Immature natural killer cell (primary cell): Measurements from ENCODE around the gene ZFR2. TPM values are rescaled to one million over a fixed set of nuclear protein-coding genes. Genes with fewer than 3 reads are reported as not detected.
"Not testable (repeated sequence)": the region's sequence is repeated elsewhere in the genome, so short reads cannot be mapped to it uniquely, and the experiment has no call there.

ENCODE experiments used
- DNase-seq, 3 donors: peaks; one replicate each; pipeline ENCODE4 v3.0.0; 2022; ENCODE audit warnings: mixed read lengths in 1 of 3
- H3K27ac Mint-ChIP-seq, 6 donors: one replicate each; pipeline ENCODE4 v1.8.0; 2020; ENCODE audit warnings: mixed read lengths in 6 of 6, mild to moderate bottlenecking in 5 of 6, inconsistent platforms in 4 of 6, moderate library complexity in 3 of 6
- H3K27me3 Mint-ChIP-seq, 3 donors: one replicate each; pipeline ENCODE4 v1.8.0; 2020 to 2021; ENCODE audit warnings: low read depth in 3 of 3, mild to moderate bottlenecking in 3 of 3, mixed read lengths in 3 of 3, moderate library complexity in 3 of 3, inconsistent platforms in 1 of 3
- H3K36me3 Mint-ChIP-seq, 3 donors: one replicate each; pipeline ENCODE4 v1.8.0; 2020; ENCODE audit warnings: mixed read lengths in 3 of 3, inconsistent platforms in 2 of 3, mild to moderate bottlenecking in 2 of 3
- H3K4me1 Mint-ChIP-seq, 2 donors: one replicate each; pipeline ENCODE4 v1.8.0; 2020; ENCODE audit warnings: inconsistent platforms in 2 of 2, mild to moderate bottlenecking in 2 of 2, mixed read lengths in 2 of 2, moderate library complexity in 1 of 2
- H3K4me3 Mint-ChIP-seq, 5 donors: one replicate each; pipeline ENCODE4 v1.8.0; 2020; ENCODE audit warnings: mild to moderate bottlenecking in 5 of 5, mixed read lengths in 5 of 5, inconsistent platforms in 3 of 5, moderate library complexity in 3 of 5
- H3K9me3 Mint-ChIP-seq, 6 donors: one replicate each; pipeline ENCODE4 v1.8.0; 2020; ENCODE audit warnings: mild to moderate bottlenecking in 6 of 6, mixed read lengths in 6 of 6, inconsistent platforms in 4 of 6, moderate library complexity in 3 of 6
- polyA plus RNA-seq, 3 donors: library from polyadenylated mRNA; unstranded; fragments of 300-500 nt; fragmentation: Illumina TruSeq; gene quantifications; one replicate each; pipeline ENCODE4 v1.2.3, GENCODE V29; 2021

Gene ZFR2
- polyA plus RNA-seq, 3 donors from 2014 or later, result 2.1 to 5.4 (median 3.1) TPM

DNA sequence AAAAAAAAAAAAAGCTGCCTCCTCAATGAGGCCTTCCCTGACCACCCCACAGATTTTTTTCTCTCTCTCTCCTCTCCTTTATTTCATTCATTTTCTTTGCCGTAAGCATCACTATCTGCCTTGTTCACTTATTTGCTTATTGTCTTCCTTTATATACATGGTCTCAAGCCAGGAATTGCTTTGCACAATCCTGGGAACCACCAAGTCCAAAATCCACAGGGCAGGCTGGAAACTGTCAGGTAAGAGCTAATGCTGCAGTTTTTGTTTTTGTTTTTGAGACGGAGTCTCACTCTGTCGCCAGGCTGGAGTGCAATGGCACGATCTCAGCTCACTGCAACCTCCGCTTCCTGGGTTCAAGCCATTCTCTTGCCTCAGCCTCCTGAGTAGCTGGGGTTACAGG lies 26.1 kb upstream of the ZFR2 start:
- peaks cover 13% of the 10 kb centered on the region in 2 donors for H3K4me1 Mint-ChIP-seq
- H3K9me3 Mint-ChIP-seq, H3K4me3 Mint-ChIP-seq, DNase-seq, H3K27me3 Mint-ChIP-seq, H3K36me3 Mint-ChIP-seq: not testable (repeated sequence)
- H3K27ac Mint-ChIP-seq, result peak overlapping the region in 1 of 6 donors; percentile 73

DNA sequence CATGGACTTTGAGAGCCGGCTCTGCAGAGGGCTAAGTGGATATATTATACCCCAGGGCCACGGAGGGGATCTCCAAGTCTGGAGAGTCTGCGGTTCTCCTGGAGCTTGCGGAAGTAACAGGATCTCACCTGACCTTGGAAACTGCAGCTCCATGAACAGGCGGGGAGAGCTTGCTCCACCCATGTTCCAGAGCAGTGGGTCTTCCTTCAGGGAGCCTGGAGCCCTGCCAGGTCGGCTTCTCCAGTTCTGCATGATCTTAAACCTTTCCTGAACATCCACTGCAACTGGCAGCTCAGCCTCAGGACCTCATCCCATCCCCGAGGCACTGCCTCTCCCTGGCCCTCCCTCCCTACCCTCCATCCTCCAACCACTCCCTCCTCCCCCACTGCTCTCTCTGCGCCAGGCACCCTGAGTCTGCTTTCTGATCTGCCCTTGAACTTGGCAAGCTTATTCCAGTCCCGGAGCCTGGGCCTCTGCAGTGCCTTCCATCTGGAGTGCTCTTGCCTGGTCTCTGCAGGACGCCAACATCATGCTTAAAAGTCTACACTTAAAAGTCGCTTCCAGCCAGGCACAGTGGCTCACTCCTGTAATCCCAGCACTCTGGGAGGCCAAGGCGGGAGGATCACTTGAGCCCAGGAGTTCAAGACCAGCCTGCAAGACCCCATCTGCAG lies 24.8 kb upstream of the ZFR2 start:
- no peak for DNase-seq
- Mint-ChIP-seq H3K36me3 (no peaks in the 10 kb centered on the region), H3K4me3 (no peak overlapping the region), H3K27ac (no peak overlapping the region), H3K27me3 (peaks cover 0 to 6% (median 3%) of the 10 kb centered on the region in 3 donors), H3K4me1 (peaks cover 8 to 11% of the 10 kb centered on the region in 2 donors), H3K9me3 (no peaks in the 10 kb centered on the region)

DNA sequence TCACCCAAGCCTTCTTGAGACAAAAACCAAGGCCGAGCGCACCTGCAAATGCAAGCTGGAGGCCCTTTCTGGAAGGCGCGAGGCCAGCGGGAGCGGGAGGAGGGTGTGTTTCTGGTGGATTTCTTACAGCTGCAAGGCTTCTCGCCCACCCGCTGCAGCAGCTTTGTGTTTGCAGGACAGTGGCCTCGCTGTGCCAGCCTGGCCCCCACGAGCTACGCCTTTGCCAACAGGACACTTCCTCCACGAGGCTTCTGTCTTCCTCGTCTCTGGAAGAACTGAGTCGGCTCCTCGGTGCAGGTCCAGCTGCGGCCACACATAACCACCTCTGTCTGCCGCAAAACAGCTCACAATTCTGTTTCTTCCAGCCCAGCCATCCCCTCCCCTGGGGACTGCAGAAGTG lies 21.8 kb upstream of the ZFR2 start:
- no peak for DNase-seq
- peaks cover 0 to 2% (median 0%) of the 10 kb centered on the region in 3 donors for H3K27me3 Mint-ChIP-seq
- no peak overlapping the region for H3K4me3 Mint-ChIP-seq
- no peak overlapping the region for H3K27ac Mint-ChIP-seq
- H3K4me1 Mint-ChIP-seq, result no peaks in the 10 kb centered on the region
- H3K36me3 Mint-ChIP-seq, result no peaks in the 10 kb centered on the region
- H3K9me3 Mint-ChIP-seq, result no peaks in the 10 kb centered on the region

DNA sequence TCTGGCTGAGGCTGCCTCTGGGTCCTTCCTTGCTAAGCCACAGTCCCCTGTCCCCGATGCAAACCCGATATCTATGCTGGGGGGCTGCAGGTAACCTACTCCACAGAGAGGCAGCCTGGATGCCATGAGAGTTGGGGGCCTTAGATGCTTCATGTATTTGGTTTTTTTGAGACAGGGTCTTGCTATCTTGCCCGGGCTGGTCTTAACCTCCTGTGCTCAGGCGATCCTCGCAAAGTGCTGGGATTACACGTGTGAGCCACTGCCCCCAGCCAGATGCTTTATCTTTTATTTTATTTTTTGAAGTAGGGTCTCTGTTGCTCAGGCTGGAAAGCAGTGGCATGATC lies 13.2 kb upstream of the ZFR2 start:
- H3K36me3 Mint-ChIP-seq, result no peaks in the 10 kb centered on the region
- H3K4me1 Mint-ChIP-seq, result peaks cover 13 to 14% of the 10 kb centered on the region in 2 donors
- DNase-seq, result no peak
- peaks cover 12 to 22% (median 18%) of the 10 kb centered on the region in 3 donors for H3K27me3 Mint-ChIP-seq
- H3K9me3 Mint-ChIP-seq, result peaks cover 0 to 2% (median 0%) of the 10 kb centered on the region in 6 donors
- no peak overlapping the region for H3K27ac Mint-ChIP-seq
- peak overlapping the region in 2 of 5 donors; percentile 44 to 53 for H3K4me3 Mint-ChIP-seq

DNA sequence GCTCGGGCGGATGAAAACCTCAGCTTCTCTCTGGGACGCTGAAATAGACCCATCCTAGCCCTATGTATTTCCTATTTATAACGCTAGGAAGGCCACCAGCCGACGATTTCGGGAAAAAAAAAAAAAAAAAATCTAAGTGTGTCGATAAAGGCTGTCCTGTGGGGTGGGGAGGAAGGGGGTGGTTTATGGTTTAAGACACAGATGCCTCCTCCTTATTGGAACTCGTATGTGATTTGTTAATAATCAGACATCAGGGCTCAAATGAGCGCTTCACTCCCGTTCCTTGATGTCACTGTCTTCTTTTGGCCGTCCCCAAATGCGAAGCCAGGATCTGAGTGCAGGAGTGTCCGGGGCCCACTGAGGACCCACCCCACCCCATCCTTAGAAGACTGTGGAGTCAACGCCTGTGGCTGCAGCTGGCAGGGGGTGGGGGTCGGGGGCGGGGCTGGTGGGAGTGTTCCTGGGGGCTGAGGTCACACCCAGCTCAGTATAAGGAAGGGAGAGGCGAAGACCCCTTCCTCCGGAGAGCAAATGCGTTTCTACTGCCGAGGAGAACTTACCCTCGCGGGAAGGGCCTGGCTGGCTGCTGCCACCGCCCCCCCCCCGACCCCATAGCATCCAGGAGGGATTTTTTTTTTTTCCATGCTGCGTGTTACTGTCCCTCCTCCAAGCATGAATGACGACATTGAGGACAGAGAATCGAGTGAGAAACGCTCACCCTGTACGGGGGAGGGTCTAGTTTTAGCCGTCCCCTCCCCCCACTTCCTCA lies 12.6 kb upstream of the ZFR2 start:
- no peaks in the 10 kb centered on the region for H3K36me3 Mint-ChIP-seq
- no peak for DNase-seq
- peaks cover 0 to 2% (median 0%) of the 10 kb centered on the region in 6 donors for H3K9me3 Mint-ChIP-seq
- no peak overlapping the region for H3K27ac Mint-ChIP-seq
- H3K27me3 Mint-ChIP-seq, result peaks cover 12 to 25% (median 19%) of the 10 kb centered on the region in 3 donors
- peaks cover 13 to 14% of the 10 kb centered on the region in 2 donors for H3K4me1 Mint-ChIP-seq
- peak overlapping the region in 1 of 5 donors; percentile 53 for H3K4me3 Mint-ChIP-seq

DNA sequence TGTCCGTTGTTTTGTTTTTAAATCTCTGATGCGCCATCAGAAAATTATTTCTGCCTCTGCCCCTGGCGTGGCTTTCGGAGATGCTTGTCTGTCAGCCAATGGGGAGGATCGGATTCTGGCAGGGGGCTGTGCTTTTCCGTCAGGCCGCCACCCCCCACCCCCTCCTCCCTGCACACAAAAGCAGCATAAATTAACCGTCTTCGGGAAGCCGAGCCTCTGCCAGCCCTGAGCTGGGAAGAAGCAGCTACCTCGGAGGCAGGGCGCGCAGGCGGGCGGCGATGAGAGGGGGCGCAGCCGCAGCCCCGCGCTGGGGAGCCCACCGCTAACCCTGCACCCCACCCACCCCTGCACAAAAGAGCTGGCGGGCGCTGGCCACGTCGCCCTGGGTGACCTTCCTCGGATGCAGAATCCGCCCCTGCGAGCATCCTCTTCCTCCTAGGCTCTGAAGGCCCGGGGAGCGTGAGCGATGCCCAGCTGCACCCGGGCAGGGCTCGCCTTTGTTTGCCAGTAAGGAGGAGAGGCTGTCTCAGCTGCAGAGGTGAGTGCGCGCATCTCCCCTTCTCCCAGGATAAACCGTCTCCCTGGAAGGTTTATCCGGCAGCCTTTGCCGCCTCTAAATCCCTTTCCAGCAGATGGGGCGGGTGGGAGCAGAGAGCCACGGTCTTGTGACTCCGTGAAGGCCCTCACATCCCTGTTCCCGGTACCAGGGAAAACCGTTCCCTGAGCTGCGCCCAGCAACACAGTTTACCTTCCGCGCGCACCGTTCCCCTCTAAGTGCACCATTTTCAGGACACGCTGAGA lies 11.8 kb upstream of the ZFR2 start, which contains the start of gene ATCAY:
ATCAY (plus strand) TSS at position 215 of the 801 bp plus-strand sequence. CDS start 5,083 bp downstream, outside the sequence.
- no peak within 1 kb of the TSS for H3K4me3 Mint-ChIP-seq
- DNase-seq, result no peak
- H3K9me3 Mint-ChIP-seq, result peaks cover 0 to 2% (median 0%) of the 10 kb centered on the region in 6 donors
- H3K27me3 Mint-ChIP-seq, result peaks cover 12 to 25% (median 19%) of the 10 kb centered on the region in 3 donors
- H3K4me1 Mint-ChIP-seq, result peaks cover 13 to 14% of the 10 kb centered on the region in 2 donors
- H3K27ac Mint-ChIP-seq, result no peak within 1 kb of the TSS
- H3K36me3 Mint-ChIP-seq, result no peaks in the 10 kb centered on the region

DNA sequence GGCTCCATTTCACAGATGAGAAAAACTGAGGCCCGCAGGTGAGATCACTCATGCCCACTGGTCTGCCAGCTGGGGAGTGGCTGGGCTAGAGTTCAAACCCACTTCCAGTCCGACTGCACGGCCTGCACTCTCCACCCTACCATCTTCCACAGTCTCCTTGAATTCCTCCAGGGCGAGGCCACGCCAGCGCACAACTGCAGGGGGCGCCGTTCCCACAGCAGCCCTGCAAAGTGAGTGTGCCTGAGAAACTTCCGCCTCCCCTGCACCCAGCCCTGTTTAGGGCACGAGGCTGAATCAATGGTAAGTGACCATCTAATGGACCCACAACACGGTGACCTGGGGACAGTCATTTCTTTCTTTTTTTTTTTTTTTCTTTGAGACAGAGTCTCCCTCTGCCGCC lies 10.8 kb upstream of the ZFR2 start:
- Mint-ChIP-seq H3K27me3 (peaks cover 12 to 25% (median 19%) of the 10 kb centered on the region in 3 donors), H3K36me3 (no peaks in the 10 kb centered on the region), H3K4me3 (no peak overlapping the region), H3K9me3 (no peaks in the 10 kb centered on the region), H3K27ac (no peak overlapping the region), H3K4me1 (peaks cover 13 to 14% of the 10 kb centered on the region in 2 donors)
- no peak for DNase-seq

DNA sequence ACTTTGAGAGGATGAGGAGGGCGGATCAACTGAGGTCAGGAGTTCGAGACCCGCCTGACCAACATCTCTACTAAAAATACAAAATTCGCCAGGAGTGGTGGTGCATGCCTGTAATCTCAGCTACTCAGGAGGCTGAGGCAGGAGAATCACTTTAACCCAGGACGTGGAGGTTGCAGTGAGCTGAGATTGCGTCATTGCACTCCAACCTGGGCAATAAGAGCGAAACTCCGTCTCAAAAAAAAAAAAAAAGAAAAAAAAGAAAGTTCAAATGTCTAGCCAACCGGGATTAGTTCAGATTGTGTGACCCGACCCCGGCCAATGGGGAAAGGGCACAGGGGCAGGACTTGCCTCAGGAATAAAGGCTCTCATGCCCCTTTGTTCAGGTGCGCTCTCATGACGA lies 5.9 kb upstream of the ZFR2 start:
- not testable (repeated sequence) for H3K4me3 Mint-ChIP-seq, DNase-seq, H3K9me3 Mint-ChIP-seq, H3K27ac Mint-ChIP-seq, H3K36me3 Mint-ChIP-seq, H3K4me1 Mint-ChIP-seq
- H3K27me3 Mint-ChIP-seq, result peaks cover 6 to 22% (median 10%) of the 10 kb centered on the region in 3 donors

DNA sequence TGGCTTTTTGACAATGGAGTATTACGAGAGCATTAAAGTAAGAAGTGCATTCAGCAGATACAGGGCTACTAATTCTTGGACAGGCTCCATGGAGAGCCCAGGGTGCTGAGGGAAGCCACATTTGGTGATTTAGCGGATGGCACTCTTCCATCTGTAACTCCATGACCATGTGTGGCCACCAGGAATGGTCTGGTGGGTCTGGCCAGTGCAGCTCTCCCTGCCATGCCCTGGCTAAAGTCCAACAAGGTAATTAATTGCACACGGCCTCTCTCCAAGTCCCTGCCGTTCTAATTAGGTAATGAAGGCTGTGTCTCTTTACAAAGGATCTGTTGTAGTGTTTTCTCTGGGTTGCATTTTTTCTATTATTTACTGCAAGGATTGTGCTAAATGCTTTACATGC lies 4.3 kb upstream of the ZFR2 start:
- peaks cover 8 to 28% (median 11%) of the 10 kb centered on the region in 3 donors for H3K27me3 Mint-ChIP-seq
- H3K27ac Mint-ChIP-seq, result no peak overlapping the region
- no peak overlapping the region for H3K4me3 Mint-ChIP-seq
- peaks cover 0 to 2% (median under 1%) of the 10 kb centered on the region in 6 donors for H3K9me3 Mint-ChIP-seq
- no peak for DNase-seq
- no peaks in the 10 kb centered on the region for H3K36me3 Mint-ChIP-seq
- H3K4me1 Mint-ChIP-seq, result peaks cover 6 to 9% of the 10 kb centered on the region in 2 donors

DNA sequence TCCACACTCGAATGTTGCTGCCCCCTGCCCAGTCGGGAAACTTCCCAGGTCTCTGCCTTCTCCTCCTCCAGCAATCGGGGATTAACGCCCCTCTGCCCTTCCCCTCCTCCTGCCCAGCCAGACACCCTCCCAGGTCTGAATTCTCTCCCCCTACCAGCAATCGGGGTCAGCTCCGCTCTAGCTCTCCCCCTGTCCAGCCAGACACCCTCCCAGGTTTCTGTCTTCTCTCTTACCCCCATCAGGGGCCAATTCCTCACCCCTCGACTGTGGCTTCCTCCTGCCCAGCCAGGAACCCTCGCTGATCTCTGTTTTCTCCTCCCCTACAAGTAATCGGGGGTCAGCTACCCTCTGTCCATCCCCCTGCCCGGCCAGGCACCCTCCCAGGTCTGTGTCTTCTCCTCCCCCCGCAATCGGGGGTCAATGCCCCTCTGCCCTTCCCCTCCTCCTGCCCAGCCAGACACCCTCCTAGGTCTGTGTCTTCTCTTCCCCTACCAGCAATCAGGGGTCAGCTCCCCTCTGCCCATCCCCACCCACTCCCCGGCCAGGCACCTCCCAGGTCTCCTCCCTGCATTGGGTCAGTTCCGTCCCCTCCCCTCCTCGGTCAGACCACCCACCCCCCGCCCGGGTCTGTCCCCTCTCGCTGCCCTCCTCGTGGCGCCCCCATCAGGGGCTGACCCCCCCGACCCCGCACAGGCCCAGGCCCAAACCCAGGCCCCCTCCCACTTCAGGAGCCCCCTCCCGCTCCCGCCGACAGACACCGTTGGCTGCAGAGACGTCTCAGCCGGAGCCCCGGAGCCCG lies 668 bp downstream of the ZFR2 start:
- Mint-ChIP-seq H3K27me3 (peaks cover 12 to 31% (median 22%) of the 10 kb centered on the region in 3 donors), H3K9me3 (peaks cover 0 to 2% (median under 1%) of the 10 kb centered on the region in 6 donors), H3K27ac (no peak overlapping the region), H3K36me3 (peaks cover 0 to 4% (median 0%) of the 10 kb centered on the region in 3 donors), H3K4me1 (peaks cover 6 to 17% of the 10 kb centered on the region in 2 donors), H3K4me3 (peak overlapping the region; percentile 29 to 71 (median 64))
- no peak for DNase-seq

DNA sequence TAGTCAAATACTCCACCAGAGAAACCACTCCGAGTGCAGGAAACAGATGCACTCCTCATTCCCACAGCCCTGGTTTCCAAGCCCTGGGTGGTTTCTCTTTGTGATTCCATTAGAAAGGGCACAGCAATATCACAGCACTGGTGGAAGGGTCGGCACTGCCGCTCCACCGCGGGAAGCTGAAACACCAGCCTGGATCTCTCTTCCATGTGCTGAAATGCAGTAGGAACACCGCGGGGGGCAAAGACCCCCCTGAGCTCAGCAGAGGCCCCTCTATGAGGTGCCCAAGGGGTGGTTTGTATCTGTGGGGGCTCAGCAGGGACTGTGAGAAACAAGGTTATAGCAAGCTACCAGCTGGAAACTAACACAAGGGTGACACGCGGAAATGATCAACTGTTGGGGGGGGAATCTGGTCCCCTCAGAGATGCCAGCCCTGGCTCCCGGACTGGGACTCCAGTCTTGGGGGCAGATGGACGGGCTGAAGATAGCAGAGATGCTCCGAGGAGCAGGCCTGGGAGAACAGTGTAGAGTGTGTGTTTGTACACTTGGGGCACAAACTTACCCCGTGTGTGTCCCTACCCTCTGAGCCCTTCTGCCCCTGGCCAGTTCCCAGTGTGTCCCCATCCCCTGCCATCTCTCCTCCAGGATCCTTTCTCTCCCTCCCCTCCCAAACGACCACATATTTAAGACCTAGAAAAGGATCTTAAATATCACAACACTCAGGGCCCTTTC lies 1.8 kb downstream of the ZFR2 start:
- Mint-ChIP-seq H3K4me1 (peaks cover 6 to 17% of the 10 kb centered on the region in 2 donors), H3K36me3 (peaks cover 0 to 4% (median 0%) of the 10 kb centered on the region in 3 donors), H3K27me3 (peaks cover 12 to 31% (median 22%) of the 10 kb centered on the region in 3 donors), H3K4me3 (peak overlapping the region in 3 of 5 donors; percentile 27 to 71 (median 47)), H3K9me3 (peaks cover 0 to 2% (median 0%) of the 10 kb centered on the region in 6 donors), H3K27ac (no peak overlapping the region)
- no peak for DNase-seq

DNA sequence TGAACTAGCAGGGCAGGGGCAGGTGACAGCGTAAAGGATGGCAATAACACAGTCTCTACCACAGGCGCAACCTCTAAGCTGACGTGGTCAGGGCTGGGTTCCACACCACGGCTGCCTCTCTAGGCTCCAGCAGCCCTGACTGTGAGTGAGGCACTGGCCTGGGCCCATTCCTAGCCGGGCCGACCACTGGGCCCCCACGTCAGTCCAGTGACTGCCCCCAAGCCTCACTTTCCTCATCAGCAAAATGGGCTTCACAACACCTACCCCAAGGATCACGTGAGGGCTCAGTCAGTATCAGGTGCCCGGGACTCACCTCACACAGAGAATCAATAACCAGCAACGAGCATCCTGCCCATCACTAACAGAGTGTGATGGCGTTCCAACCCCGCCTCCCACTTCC lies 5.2 kb downstream of the ZFR2 start:
- Mint-ChIP-seq H3K4me3 (no peak overlapping the region), H3K27me3 (peaks cover 6 to 18% (median 17%) of the 10 kb centered on the region in 3 donors), H3K9me3 (no peaks in the 10 kb centered on the region), H3K4me1 (peaks cover 0 to 10% of the 10 kb centered on the region in 2 donors), H3K36me3 (peaks cover 0 to 4% (median 0%) of the 10 kb centered on the region in 3 donors), H3K27ac (no peak overlapping the region)
- no peak for DNase-seq
